H9 (cell line): Measurements from ENCODE around the gene ATG13. TPM values are rescaled to one million over a fixed set of nuclear protein-coding genes. Genes with fewer than 3 reads are reported as not detected.
A peak's percentile ranks its signal among the peaks of the same experiment; 100 is the strongest.

Source experiments
- DNase-seq: peaks from one replicate; pipeline ENCODE4 v3.0.0-alpha.2; 2017
- H2AFZ ChIP-seq: one replicate; pipeline ENCODE4 v1.6.1; 2013; ENCODE audit warnings: mild to moderate bottlenecking, low read length, control low read depth, moderate library complexity
- H2AK5ac ChIP-seq: 2 replicates; pipeline ENCODE4 v1.6.1; 2013; ENCODE audit warnings: low read length, control low read depth, mixed read lengths; ENCODE audit not compliant: insufficient read length
- H2BK120ac ChIP-seq: one replicate; pipeline ENCODE4 v1.6.1; 2013; ENCODE audit warnings: low read depth, mild to moderate bottlenecking, low read length, control low read depth, inconsistent platforms; ENCODE audit not compliant: poor library complexity, severe bottlenecking
- H2BK12ac ChIP-seq: 2 replicates; pipeline ENCODE4 v1.6.1; 2013; ENCODE audit warnings: low read length, control low read depth, mixed read lengths, low read depth; ENCODE audit not compliant: insufficient read length
- H2BK15ac ChIP-seq: 2 replicates; pipeline ENCODE4 v1.6.1; 2013; ENCODE audit warnings: low read depth, low read length, control low read depth
- H2BK20ac ChIP-seq: one replicate; pipeline ENCODE4 v1.6.1; 2013; ENCODE audit warnings: low read depth, mild to moderate bottlenecking, low read length, control low read depth, inconsistent platforms; ENCODE audit not compliant: poor library complexity, severe bottlenecking
- H2BK5ac ChIP-seq: 2 replicates; pipeline ENCODE4 v1.6.1; 2013; ENCODE audit warnings: low read length, control low read depth, mixed read lengths; ENCODE audit not compliant: insufficient read length
- H3K14ac ChIP-seq: 2 replicates; pipeline ENCODE4 v1.6.1; 2013; ENCODE audit warnings: low read length, control low read depth; ENCODE audit not compliant: insufficient read depth
- H3K18ac ChIP-seq: 2 replicates; pipeline ENCODE4 v1.6.1; 2013; ENCODE audit warnings: low read depth, mild to moderate bottlenecking, mixed read lengths, low read length, control low read depth; ENCODE audit not compliant: insufficient read length
- H3K23ac ChIP-seq: 2 replicates; pipeline ENCODE4 v1.6.1; 2013; ENCODE audit warnings: low read length, control low read depth, mixed read lengths, low read depth; ENCODE audit not compliant: insufficient read length
- H3K23me2 ChIP-seq: 2 replicates; pipeline ENCODE4 v1.6.1; 2013; ENCODE audit warnings: low read depth, mild to moderate bottlenecking, mixed read lengths, low read length, control low read depth; ENCODE audit not compliant: insufficient read length, poor library complexity, severe bottlenecking
- H3K27ac ChIP-seq: 2 replicates; pipeline ENCODE4 v1.5.1; 2013; ENCODE audit warnings: low read length, control low read depth, mixed read lengths, low read depth; ENCODE audit not compliant: insufficient read length
- H3K27me3 ChIP-seq: 2 replicates; pipeline ENCODE4 v1.6.1; 2013; ENCODE audit warnings: low read length, control low read depth, inconsistent platforms; ENCODE audit not compliant: insufficient read depth
- H3K4ac ChIP-seq: 2 replicates; pipeline ENCODE4 v1.6.1; 2013; ENCODE audit warnings: low read depth, mild to moderate bottlenecking, control low read depth, inconsistent platforms, low read length, moderate library complexity
- H3K4me1 ChIP-seq: 2 replicates; pipeline ENCODE4 v1.6.1; 2013; ENCODE audit warnings: low read length, control low read depth, inconsistent platforms; ENCODE audit not compliant: insufficient read depth
- H3K4me2 ChIP-seq: 2 replicates; pipeline ENCODE4 v1.6.1; 2013; ENCODE audit warnings: low read length, control low read depth, mixed read lengths; ENCODE audit not compliant: insufficient read length, insufficient read depth
- H3K56ac ChIP-seq: 2 replicates; pipeline ENCODE4 v1.6.1; 2013; ENCODE audit warnings: low read depth, mild to moderate bottlenecking, mixed read lengths, low read length, control low read depth; ENCODE audit not compliant: insufficient read length
- H3K79me1 ChIP-seq: 2 replicates; pipeline ENCODE4 v1.6.1; 2013; ENCODE audit warnings: low read depth, mild to moderate bottlenecking, moderate library complexity, low read length, control low read depth, inconsistent platforms; ENCODE audit not compliant: insufficient read depth, poor library complexity, severe bottlenecking
- H3K79me2 ChIP-seq: 2 replicates; pipeline ENCODE4 v1.6.1; 2013; ENCODE audit warnings: low read length, control low read depth, inconsistent platforms; ENCODE audit not compliant: insufficient read depth
- H3K9ac ChIP-seq: 2 replicates; pipeline ENCODE4 v1.6.1; 2013; ENCODE audit warnings: low read length, control low read depth, mixed read lengths; ENCODE audit not compliant: insufficient read length; ENCODE audit errors: extremely low read depth
- H3K9me3 ChIP-seq: one replicate; pipeline ENCODE4 v1.6.1; 2013; ENCODE audit warnings: low read depth, low read length, inconsistent platforms; ENCODE audit not compliant: control insufficient read depth
- H3T11ph ChIP-seq: one replicate; pipeline ENCODE4 v1.6.1; 2013; ENCODE audit warnings: mild to moderate bottlenecking, low read length, control low read depth, inconsistent platforms
- H4K20me1 ChIP-seq: one replicate; pipeline ENCODE4 v1.6.1; 2013; ENCODE audit not compliant: control insufficient read depth, insufficient read length, insufficient read depth
- H4K5ac ChIP-seq: 2 replicates; pipeline ENCODE4 v1.6.1; 2013; ENCODE audit warnings: low read depth, mild to moderate bottlenecking, mixed read lengths, low read length, control low read depth; ENCODE audit not compliant: insufficient read length
- H4K8ac ChIP-seq: replicated peaks from 2 replicates; pipeline ENCODE4 v1.6.1; 2013; ENCODE audit warnings: low read length, control low read depth, mixed read lengths, low read depth; ENCODE audit not compliant: insufficient read length
- H4K91ac ChIP-seq: 2 replicates; pipeline ENCODE4 v1.6.1; 2013; ENCODE audit warnings: low read depth, mild to moderate bottlenecking, moderate library complexity, mixed read lengths, low read length, control low read depth; ENCODE audit not compliant: insufficient read length
- H3K27ac Mint-ChIP-seq, 3 experiments: 2 replicates in 2 of 3; 3 replicates in 1 of 3; pipeline ENCODE4 v1.8.0; 2020 to 2021; ENCODE audit warnings: mixed read lengths in 3 of 3, mild to moderate bottlenecking in 1 of 3, moderate library complexity in 1 of 3
- H3K27me3 Mint-ChIP-seq: 2 replicates; pipeline ENCODE4 v1.8.0; 2021; ENCODE audit warnings: low read depth, mild to moderate bottlenecking, moderate library complexity, mixed read lengths
- H3K36me3 Mint-ChIP-seq, 3 experiments: 2 replicates in 2 of 3; 3 replicates in 1 of 3; pipeline ENCODE4 v1.8.0; 2020 to 2021; ENCODE audit warnings: low read depth in 3 of 3, mixed read lengths in 3 of 3; ENCODE audit not compliant: insufficient read depth in 1 of 3
- H3K4me1 Mint-ChIP-seq, 2 experiments: 2 replicates each; pipeline ENCODE4 v1.8.0; 2020; ENCODE audit warnings: mixed read lengths in 2 of 2
- H3K4me3 Mint-ChIP-seq, 2 experiments: 2 replicates in 1 of 2; 3 replicates in 1 of 2; pipeline ENCODE4 v1.8.0; 2020 to 2021; ENCODE audit warnings: mild to moderate bottlenecking in 2 of 2, mixed read lengths in 2 of 2, moderate library complexity in 1 of 2
- H3K9me3 Mint-ChIP-seq, 2 experiments: 2 replicates in 1 of 2; 3 replicates in 1 of 2; pipeline ENCODE4 v1.8.0; 2020; ENCODE audit warnings: mild to moderate bottlenecking in 2 of 2, mixed read lengths in 2 of 2, moderate library complexity in 1 of 2
- WGBS: extraction: QIAGEN DNeasy Blood & Tissue Kit; methylation state at CpG from one replicate; pipeline ENCODE4 v1.1.7; 2013; ENCODE audit warnings: missing lambda C conversion rate, low lambda C conversion rate, mixed read lengths; ENCODE audit not compliant: insufficient read length; ENCODE audit errors: extremely low coverage; 5-methylcytosine and 5-hydroxymethylcytosine counted together
- total RNA-seq: library from RNA; stranded (reverse); gene quantifications from 2 replicates; pipeline ENCODE4 v1.2.1, GENCODE V29; 2021
- TF ChIP-seq, protein P1 (sequence below): fragments of 200-600 bp; sonication (generic); conservative IDR thresholded peaks from 3 replicates; pipeline ENCODE4 v1.8.0; 2021; ENCODE audit warnings: antibody characterized with exemption, mild to moderate bottlenecking

The ATG13 gene
- total RNA-seq, 1 experiment from 2014 or later = 79.1 TPM

DNA sequence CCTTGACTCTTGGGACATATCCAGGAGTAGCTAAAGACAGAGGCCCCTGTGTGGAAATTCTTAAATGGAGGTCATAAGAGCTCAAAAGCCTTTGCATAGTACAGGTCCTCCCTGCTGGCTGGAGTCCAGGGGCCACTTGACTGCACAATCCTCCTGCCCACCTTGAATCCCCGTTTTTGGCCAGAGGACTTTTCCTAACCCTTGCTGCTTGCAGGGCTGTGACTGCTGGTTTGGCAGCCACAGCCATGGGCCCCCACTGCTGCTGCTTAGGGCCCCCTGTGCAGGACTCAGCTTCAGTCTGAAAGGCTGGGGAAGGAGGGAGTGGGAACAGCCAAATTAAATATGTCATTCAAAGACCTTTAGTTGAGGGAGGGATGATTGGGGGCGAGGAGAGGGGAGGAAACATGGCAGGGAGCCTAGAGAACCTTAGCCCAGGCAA lies 49.7 kb downstream of the ATG13 start:
- H3K4me1 ChIP-seq = no peaks in the 10 kb centered on the region
- no peak overlapping the region for H2BK12ac ChIP-seq
- no peak overlapping the region for H2AFZ ChIP-seq
- no peak overlapping the region for H4K91ac ChIP-seq
- H3K9me3 ChIP-seq = no peaks in the 10 kb centered on the region
- H3K4me2 ChIP-seq = no peak overlapping the region
- no peak overlapping the region for H2AK5ac ChIP-seq
- no peaks in the 10 kb centered on the region for H3K23me2 ChIP-seq
- Mint-ChIP-seq H3K27me3 (no peaks in the 10 kb centered on the region), H3K9me3 (no peaks in the 10 kb centered on the region), H3K27ac (0 out of 7 replicates have a peak overlapping the region, but pooled peaks of 1 of the 3 experiments have one; percentile 29), H3K4me3 (no peak overlapping the region), H3K36me3 (peaks cover 15 to 76% (median 75%) of the 10 kb centered on the region in 3 experiments; a peak in 6 of 7 replicates), H3K4me1 (no peaks in the 10 kb centered on the region)
- H4K20me1 ChIP-seq = no peaks in the 10 kb centered on the region
- H2BK120ac ChIP-seq = no peak overlapping the region
- no peak overlapping the region for H3K14ac ChIP-seq
- TF ChIP-seq, protein P1, sequence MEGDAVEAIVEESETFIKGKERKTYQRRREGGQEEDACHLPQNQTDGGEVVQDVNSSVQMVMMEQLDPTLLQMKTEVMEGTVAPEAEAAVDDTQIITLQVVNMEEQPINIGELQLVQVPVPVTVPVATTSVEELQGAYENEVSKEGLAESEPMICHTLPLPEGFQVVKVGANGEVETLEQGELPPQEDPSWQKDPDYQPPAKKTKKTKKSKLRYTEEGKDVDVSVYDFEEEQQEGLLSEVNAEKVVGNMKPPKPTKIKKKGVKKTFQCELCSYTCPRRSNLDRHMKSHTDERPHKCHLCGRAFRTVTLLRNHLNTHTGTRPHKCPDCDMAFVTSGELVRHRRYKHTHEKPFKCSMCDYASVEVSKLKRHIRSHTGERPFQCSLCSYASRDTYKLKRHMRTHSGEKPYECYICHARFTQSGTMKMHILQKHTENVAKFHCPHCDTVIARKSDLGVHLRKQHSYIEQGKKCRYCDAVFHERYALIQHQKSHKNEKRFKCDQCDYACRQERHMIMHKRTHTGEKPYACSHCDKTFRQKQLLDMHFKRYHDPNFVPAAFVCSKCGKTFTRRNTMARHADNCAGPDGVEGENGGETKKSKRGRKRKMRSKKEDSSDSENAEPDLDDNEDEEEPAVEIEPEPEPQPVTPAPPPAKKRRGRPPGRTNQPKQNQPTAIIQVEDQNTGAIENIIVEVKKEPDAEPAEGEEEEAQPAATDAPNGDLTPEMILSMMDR = no peak
- H2BK15ac ChIP-seq = no peak overlapping the region
- H3K9ac ChIP-seq = no peak overlapping the region
- no peaks in the 10 kb centered on the region for H3K27me3 ChIP-seq
- no peak overlapping the region for H3K27ac ChIP-seq
- no peak overlapping the region for H3K18ac ChIP-seq
- no peak overlapping the region for H2BK20ac ChIP-seq
- no peak for DNase-seq
- no peak overlapping the region for H3K56ac ChIP-seq
- H3K4ac ChIP-seq = no peak overlapping the region
- no peaks in the 10 kb centered on the region for H3K79me1 ChIP-seq
- H4K8ac ChIP-seq = no peak overlapping the region
- H4K5ac ChIP-seq = no peak overlapping the region
- no CpG with 5 or more reads among the region's 2 CpGs for WGBS
- H3K23ac ChIP-seq = no peak overlapping the region
- H3K79me2 ChIP-seq = no peaks in the 10 kb centered on the region
- no peak overlapping the region for H3T11ph ChIP-seq
- H2BK5ac ChIP-seq = no peak overlapping the region
